GM19099 (cell line): ENCODE measurements around the gene KDM1A.

ENCODE experiments used
- POLR2A ChIP-seq: IDR thresholded peaks from 3 replicates; pipeline ENCODE4 v1.6.1; 2011; ENCODE audit warnings: low read depth; ENCODE audit not compliant: insufficient read length; ENCODE audit errors: extremely low read depth

The KDM1A gene

DNA sequence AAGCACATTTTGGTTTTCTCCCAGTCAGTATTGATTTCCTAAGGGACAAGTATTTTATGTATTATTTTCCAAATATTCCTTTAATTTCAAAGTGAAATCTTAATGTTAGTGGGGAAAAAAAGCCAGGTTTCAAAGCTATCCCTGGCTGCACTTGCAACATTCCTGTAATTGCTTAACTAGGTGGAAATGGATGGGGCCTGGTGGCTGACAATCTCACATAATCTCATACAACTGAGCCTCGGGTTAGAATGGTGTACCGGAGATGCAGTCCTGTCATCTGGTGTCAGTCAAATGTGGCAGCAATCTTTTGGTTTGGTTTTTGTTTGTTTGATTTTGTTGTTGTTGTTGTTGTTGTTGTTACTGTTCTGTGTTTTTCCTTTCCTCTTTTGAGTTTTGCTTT is 46.1 kb downstream of the KDM1A start:
- no peak for TF ChIP-seq POLR2A

DNA sequence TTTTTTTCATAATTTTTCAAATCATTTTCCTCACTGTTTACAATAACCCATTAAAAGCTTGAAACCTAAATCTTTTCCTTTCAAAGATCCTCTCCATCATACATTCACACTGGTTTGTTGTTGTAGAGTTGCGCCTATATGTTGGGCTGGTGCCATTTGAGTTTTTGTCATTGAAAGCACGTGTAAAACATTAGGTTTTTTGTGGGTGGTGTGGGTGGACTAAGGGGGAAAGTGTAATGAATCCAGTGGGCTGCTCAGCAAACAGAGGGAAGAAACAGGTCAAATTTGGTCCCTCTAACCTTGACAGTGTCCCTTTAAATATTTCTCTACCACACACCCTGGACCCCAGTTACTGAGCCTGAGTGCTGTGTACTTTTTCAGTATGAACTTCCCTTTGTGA is 46.8 kb downstream of the KDM1A start:
- TF ChIP-seq POLR2A: no peak

DNA sequence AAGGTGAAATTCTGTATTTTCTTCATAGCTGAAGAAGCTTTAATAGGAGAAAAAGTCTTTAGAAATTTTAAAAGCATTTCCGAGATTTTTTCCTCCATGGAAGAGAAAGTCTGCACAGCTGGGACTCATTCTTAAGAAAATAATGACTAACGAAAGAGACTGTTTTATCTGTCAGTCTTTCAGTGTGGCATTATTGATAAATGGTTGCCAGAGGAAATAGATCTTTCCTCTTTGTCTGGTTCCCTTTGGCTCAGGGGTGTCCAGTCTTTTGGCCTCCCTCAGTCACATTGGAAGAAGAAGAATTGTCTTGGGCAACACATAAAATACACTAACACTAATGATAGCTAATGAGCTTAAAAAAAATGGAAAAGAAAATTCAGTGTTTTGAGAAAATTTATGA is 49.9 kb downstream of the KDM1A start:
- TF ChIP-seq POLR2A: no peak

DNA sequence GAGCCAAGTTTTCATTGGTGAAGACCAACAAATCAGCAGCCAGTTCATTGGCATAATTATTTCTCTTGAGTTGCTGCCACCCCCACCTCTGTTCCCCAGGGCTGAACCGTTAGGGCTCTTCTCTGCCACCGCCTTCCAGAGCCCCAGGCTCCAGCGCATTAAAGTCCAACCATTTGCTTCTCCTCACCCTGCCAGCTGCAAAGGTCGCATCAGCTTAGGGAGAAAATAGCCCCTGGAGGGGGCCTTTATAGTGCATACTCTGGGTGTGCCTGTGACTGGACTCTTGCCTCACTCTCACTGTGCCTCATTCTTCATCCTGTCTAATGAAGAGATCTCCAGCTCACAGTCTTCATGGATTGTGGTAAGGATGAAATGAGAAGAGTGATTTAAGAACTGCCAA is 50.4 kb downstream of the KDM1A start:
- TF ChIP-seq POLR2A: no peak

DNA sequence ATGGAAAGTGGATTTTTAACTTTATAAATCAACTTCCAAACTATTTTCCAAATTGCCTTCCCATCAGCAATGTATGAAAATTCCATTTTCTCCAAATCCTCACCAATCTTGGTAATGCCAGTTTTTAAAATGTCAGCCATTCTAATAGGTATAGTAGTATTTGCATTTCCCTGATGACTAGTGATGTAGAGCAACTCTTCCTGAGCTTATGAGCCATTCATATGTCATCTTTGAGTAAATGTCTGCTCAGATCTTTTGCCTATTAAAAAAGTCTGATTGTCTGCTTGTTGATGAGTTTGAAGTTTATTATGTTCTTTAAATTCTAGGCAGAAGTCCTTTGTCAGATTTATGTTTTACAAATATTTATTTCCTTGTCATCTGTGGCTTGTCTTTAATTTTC is 54.7 kb downstream of the KDM1A start:
- no peak for TF ChIP-seq POLR2A

DNA sequence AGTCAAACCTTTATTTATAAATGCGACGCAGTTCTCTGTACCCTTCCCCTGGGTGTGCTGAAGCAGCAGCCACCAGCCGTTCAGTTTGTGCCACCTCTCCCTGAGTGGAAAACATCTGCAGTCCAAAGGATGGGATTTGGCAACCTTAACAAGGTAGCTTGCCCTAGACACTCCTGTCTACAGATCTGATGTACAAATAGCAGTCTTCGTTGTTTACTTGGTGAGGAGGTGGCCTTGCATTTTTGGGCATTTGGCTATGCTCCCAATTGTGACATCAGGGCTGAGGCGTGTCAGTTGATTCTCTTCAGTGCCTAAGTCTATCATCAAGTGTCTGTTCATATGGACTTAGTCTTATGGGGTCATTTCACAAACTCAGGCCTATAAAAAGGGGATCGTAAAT is 59.8 kb downstream of the KDM1A start:
- no peak for TF ChIP-seq POLR2A

DNA sequence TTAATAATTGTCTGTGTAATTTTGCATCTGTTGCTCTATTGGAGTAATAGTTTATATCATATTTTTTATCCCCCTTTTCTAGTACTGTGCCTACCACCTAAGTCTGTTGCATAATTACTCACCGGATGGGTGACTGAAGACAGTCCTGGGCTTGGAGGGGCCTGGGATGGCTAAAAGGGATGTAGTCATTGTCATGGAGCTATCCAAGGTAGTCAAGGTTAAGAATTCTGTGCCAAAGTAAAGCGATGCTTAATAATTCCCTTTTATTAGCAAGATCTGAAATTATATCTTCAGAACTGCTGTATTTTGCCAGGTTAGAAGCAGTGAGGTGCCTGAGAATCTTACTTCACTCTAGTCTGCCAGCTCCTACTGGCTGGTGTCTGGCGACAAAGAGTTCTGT is 61.6 kb downstream of the KDM1A start:
- TF ChIP-seq POLR2A: no peak

DNA sequence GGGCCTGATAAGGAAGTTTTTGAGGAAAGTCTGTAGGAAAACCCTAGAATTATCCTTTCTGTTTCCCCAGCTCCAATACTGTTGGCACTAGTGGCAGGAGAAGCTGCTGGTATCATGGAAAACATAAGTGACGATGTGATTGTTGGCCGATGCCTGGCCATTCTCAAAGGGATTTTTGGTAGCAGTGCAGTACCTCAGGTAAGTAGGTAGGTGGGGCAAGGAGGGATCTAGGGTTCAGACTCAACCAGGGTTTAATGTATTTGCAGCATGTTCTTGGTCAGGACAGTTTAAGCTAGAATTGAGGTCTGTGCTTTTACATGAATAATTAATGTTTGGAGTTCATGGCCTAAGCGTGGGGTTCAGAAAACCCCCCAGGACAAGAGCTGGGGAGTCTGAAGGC is 62.1 kb downstream of the KDM1A start:
- TF ChIP-seq POLR2A: no peak

DNA sequence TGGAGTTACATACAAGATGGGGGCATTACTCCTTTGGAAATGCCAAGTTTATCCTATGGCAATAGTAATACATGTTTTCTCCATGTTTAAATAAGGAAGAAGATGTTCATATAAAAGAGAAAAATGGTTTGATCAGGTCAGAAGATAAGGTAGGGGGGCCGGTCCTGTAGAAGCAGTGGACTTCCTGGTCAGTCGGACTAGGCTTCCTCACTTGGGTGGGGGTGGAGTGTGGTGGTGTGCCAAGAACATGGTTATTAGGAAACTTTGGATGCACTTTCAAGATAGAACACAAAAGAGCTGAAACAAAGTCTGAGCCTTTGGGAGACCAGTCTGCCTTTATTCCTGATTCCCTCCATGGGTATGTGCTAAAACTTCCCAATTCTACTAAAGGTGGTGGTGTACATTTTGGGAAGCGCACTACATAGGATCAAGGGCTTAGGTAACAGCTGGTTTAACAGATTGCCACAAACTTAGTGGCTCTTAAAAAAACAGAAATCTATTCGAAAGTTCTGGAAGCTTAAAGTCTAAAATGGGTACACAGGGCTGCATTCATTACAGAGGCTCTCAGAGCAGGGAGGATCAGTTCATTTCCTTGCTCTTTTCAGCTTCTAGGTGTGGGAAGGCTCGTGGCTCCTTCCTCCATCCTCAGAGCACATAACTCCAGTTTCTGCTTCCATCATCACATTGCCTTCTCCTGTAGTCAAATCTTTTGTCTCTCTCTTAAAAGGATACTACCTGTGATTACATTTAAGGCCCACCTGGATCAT is 64.6 kb downstream of the KDM1A start:
- TF ChIP-seq POLR2A: no peak

DNA sequence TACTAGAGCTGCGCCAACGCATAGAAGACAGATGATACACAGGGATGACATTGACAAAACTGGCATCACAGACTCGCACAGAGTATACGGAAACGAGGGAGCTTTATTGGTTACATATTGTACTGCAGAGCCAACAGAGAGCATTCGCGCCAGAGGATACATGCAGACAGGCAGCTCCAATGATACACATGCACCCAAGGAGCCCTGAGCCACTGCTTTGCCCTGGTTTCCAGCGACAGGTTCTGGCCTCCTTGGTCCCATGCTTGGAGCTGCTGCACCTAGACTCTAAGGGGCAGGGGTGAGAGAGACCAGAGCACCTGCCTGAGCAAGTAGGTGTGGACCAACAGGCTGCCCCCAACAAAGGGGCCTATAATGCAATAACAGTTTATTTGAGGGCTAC is 65.6 kb downstream of the KDM1A start:
- no peak for TF ChIP-seq POLR2A

DNA sequence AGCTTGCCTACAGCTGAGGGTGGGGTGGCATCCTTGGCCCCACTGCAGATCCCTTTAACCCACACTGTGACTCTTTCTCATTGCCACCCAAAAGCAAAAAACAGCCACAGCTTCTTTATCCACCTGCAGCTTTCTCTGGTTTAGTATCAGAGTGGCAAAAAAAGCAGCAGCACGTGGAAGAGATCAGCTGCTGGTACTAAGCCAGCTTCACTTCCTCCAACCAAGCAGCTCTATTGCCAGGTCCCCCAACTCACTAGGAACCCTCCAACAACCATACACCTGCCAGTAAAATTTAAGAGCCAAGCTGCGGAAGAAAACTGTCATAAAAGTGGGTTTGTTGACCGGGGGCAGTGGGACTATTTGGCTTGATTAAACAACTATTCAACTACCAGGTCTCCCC is 66.4 kb downstream of the KDM1A start:
- no peak for TF ChIP-seq POLR2A

DNA sequence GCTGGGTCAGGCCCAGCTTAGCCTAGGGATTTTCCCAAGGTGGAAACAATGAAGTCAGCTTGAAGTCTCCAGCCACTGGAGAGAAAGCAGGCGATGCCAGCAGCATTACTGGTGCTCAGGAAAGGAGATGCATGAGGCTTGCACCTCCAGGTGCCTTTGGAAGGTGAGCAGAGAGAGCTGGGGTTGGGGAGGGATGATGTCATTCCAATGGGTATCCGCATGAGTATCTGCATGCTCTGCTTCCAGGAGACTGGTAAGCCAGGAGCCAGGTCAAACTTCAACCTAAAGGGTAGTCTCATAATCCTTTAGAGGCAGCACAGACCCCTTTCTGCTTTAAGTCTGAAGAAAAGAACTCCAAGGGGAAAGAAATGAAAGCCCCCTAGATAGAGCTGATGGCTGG is 68.8 kb downstream of the KDM1A start:
- no peak for TF ChIP-seq POLR2A

DNA sequence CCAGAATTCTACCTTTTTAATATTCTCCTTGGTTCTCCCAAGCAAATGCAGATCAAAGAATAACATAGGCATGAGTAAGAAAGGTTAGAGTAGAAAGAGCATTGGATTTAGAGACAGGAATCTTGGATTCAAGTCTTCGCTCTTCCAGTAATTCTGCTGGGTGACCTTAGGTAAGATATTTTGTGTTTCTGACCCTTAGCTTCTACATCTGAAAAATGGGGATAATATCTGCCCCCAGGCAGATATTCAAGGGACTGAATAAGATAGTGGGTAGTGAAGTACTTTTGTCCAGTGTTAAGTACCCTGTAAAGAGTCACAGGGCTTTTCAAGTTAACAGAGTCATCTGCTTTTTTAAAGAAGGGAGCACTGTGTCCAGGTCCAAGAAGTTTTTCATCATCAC is 70.8 kb downstream of the KDM1A start:
- no peak for TF ChIP-seq POLR2A

DNA sequence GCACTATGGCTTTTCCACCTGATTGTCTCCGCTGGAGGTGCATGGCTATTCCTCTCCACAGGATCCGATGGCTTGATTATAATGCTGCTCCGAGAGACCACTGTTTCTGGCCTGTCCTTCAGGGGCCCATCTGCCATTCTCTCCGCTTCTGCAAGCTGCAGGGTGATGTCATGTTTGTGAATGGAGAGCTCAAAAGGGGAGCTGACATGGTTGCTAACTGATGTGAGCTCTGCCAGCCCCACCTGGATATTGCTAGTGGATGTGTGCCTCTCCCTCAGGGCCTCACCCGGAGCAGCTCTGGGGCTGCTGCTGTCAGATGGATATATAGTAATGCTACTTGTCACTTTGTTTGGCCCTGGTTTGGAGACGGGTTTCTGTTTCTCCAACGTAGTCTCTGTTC is 72.3 kb downstream of the KDM1A start:
- no peak for TF ChIP-seq POLR2A

DNA sequence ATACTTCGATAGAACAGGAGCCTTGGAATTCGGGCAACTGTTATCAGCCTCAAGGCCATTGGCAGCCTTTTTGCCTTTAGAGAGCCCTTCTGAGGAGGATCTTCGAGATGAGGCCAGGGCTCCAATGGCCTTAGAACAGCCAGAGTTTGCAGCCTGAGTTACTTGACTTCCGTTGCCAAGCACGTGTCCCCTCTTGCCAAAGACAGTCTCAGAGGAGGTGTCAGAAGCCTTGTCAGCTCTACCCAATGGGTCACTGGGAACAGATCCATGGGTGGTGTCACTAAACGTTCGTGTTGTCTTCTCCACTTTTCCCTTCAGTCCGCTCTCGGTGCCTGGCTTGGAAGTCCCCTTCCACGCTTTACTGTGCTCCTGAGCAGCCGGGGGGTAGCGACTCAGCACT is 73.2 kb downstream of the KDM1A start:
- no peak for TF ChIP-seq POLR2A

DNA sequence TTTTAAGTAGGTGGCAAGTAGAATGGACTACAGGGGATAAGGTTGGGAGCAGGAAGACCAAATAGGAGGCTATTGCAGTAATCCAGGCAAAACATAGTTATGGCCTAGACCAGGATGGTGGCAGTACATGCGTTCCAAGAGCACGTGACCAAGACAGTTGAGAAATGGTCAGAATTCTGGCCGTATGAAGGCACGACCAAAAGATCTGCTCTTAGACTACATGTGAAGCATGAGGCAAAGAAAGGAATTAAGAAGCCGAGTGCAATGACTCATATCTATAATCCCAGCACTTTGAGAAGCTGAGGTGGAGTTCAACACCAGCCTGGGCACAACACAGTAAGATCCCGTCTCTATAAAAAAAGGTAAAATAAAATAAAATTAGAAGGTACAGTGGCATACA is 78.0 kb downstream of the KDM1A start:
- no peak for TF ChIP-seq POLR2A
